T-helper 22 cell (primary cell): ENCODE results near the gene MAMDC2.

Source experiments
- DNase-seq: peaks from one replicate; pipeline ENCODE4 v3.0.0-alpha.2; 2020; ENCODE audit warnings: low read depth

The MAMDC2 gene

DNA sequence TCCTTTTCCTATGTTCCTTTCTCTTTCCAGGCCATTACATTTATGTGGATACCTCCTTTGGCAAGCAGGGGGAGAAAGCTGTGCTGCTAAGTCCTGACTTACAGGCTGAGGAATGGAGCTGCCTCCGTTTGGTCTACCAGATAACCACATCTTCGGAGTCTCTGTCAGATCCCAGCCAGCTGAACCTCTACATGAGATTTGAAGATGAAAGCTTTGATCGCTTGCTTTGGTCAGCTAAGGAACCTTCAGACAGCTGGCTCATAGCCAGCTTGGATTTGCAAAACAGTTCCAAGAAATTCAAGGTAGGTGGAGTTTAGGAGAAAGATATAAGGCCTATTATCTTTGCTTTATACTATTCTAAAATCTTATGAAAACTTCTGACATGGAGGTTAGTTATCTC, 64.5 kb downstream of the MAMDC2 start:
- no peak for DNase-seq

DNA sequence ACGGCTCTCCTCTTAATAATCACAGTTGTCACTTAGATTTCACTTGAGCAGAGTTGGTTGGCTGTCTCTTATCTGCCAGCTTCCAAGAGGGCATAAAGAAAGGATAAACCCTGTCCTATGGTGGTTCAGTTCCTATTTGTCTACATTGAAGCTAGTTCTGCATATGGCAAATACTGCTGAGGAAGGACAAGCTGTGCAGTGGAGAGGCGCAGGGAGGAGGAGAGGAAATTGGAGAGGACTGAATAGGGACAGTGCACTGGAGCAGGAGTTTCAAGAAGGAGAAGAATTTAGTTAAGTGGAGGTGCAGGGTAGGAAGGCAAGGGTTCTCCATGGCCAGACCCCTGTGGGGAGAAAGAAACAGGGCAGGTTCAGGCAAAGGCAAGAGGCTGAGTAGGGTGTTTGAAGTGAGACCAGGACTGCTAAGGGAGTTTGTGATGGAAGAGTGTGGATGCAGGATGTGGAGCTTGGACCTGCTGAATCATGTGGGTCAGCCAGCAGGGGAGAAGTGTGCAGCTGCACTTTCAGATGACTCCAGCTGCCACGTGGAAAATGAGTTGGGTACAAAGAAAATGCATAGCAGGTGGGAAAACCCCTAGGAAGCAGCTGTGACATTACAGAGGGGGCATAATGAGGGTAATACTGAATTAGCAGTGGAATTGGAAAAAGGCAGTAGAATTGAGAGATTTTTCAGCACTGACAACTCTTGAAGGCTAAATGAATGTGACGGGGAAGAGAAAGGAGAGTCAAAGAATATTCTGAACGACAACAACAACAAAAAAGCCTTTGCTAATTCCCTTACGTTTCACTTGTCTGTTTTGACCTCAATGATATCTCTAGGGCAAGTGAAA, 66.8 kb downstream of the MAMDC2 start:
- no peak for DNase-seq

DNA sequence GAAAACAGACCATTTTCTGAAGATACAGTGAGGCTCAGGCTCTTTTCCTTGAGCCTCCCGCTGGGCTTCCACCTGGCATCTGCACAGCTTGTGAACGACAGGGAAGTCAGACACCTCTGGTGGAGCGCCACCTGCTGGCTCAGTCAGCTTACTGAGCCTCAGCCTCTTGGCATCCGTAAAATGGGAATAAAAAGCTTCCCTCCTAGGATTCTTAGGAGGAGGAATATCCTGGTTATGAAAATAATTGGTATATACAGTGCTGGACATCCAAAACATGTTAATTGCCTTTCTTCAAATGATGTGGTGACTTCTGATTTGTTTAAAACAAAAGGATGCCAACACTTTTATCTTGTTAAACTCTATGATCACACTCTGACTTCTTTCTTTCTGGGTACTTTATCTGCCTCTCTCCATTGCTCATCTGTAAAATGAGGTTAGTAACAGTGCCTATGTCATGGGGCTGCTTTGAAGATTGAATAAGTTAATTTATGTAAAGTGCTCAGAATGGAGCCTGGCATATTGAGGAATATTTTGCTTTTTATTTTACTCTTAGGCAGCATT, 67.5 kb downstream of the MAMDC2 start:
- DNase-seq = no peak

DNA sequence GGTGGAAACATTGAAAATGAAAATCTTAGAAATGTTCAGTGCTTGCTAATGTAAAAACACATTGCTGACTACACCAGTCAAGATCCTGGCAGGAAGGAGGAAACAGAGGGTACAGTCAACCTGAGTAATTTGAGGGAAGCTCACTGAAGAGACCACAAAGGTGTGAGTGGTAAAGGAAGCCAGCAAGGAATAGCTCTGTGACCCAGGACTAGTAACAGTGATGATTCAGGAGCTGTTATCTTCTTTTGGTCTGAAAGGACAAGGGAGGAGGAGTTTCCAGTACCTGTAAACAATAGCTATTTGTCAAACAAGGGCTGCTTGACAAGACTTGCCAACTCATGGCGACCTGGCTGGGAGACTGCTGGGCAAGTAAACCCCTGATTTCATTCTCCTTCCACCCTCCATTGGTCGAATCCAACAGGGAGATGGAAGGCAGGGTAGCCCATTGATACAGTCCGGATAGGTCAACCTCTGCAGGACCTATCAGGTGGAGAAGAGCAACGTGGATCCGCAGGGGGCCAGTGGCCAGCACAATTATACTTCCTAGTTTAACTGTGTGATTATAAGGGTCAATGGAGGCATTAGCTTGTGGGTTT, 68.1 kb downstream of the MAMDC2 start:
- DNase-seq = no peak

DNA sequence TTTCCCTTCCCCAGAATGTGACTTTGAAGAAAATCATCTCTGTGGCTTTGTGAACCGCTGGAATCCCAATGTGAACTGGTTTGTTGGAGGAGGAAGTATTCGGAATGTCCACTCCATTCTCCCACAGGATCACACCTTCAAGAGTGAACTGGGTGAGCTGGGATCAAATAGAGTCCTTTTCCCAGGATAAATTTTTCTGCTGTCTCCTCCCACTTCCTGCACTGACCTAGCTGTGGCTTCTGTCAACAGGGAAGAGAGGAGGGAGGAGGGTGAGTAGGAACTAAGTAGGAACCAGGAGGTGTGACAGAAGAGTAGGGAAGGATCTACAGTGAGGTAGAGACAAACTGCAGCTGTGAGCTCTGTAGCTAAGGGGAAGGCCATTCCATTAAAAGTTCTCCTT, 69.3 kb downstream of the MAMDC2 start:
- DNase-seq = no peak

DNA sequence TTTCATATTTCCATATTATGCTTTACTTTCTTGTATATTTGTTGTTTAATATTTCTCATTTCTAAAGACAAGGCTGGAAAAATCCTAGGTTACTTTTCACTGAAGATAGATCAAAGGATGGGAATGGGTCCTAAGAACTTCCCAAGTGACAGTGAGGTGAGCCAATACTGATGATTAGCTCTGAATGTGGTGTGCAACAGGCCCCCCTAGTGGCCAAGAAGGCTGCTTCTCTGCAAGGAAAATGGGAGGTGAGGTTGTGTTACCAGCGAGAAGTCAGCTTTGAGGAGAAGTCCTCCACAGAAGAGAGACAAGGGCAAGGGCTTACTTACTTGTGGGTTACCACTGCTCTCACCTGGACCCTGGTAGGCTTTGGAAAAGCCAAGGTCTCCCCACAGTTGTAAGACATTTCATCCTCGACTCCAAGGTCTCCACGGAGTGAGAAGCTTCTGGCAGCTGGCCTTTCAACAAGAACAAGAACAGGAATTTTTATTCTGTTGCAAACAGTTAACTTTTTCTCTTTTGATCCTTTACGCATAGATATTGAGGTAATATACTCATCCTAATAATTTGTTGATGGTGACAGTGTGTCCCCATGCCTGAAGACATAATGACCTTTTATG, 69.9 kb downstream of the MAMDC2 start:
- DNase-seq = no peak

DNA sequence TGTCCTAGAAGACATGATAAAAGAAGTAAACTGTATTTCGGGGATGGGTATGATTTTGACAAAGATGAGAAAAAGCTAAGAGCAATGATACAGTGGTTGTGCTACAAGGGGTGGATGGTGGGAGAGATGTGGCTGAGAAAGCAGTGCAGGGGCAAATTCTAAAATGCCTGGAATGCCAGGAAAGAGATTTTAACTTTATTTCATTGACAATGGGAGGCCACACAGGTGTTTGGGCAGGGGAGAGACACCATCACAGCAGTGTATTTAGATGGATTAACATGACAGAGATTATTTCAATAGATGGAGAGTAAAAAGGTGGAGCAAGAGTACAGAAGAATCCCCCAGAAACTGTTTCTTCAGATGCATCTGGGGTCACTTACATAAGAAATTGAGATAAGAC, 71.2 kb downstream of the MAMDC2 start:
- no peak for DNase-seq

DNA sequence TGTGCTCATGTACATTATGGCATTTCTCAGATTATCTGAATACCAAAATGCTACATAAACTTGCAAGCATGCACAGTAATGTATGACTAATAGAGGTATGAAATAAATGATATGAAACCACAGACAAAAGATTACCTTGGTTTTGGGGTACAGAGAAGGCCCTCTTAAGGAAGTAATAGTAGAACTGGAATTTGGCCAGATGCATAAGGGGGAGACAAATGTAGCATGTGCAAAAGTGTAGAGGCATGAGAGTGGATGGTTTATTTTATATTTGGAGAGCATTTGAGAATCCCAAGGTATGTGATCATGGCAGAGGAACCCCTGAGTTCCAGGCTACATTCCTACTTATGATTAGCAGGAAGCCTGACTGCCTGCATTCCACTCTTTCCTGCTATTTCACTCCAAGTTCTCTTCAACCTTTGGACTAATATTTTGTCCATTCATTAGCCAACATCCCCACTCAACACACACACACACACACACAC, 74.2 kb downstream of the MAMDC2 start:
- DNase-seq = no peak

DNA sequence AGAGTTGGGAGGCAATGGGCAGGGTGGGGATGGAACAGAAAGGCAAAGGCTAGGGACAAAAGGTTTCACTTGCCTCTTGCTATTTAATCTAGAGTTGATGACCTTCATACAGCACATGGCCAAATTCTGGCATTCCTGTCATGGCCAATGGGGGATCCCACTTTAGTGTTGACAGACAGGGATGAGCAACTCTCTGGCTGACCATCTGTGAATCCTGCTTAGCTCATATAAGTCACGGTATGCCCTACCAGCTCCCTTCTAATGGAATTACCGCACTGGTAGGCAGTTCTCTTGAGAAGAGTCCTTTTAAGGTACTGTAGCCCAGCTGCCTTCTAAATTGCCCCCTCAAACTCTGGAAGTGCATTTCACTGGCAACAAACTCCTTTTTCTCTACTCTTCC, 76.1 kb downstream of the MAMDC2 start:
- no peak for DNase-seq

DNA sequence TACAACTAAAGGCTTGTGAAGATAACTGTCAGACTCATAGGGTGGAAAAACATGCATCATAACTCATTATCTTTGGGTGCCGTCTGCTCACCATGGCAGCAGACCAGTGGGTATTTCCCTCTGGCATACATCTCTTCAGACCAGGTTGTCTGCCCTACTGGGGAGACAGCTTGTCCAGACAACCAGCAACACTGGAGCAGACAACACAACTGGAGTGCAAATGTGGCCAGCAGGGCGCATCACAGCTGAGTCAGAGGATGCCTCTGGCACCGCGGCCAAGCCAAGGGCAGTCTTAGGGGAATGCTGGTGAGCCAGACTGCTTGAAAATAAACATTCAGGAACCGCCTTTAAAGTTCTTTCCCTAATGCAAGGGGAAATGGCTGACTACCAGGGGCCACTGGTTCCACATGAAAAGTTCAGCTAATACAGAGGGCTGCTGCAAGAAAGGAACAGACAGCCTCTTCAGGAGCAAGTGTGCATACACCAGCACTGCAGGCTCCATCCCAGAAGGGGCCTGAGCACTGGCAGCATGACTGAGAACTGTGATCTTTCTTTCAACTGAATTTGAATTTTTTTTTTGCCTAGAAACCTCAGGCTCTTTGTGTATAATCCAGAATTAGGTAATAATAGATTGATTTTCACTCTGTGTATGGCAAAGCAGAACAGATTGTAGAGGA, 77.3 kb downstream of the MAMDC2 start:
- no peak for DNase-seq

DNA sequence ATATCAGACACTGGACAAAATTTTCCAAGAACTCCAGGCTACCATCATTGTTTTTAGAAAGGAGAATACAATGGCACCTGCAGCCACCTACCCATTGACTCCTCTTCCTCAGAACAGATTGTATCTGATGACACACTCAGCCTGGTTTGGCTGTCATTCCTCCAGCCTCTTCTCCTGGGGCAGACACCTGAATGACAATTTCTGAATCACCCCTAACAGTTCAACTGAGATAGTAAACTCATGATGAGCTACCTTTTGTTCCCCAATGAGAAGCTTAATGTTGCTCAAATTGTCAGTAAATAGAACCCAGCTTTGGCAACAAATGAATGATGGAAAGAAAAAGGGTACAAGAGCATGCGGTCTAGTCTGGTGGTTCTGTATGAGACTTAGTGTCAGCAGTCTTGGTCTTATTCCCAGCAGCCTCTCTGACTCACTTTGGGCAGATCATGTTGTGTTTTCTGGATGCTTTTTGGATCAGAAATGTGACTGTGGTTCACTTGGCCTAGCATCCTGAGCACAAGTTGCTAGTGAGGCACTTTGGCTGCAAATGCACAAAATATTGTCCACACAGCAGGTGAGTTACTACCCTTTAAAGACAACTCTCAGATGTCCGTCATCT, 78.3 kb downstream of the MAMDC2 start:
- no peak for DNase-seq

DNA sequence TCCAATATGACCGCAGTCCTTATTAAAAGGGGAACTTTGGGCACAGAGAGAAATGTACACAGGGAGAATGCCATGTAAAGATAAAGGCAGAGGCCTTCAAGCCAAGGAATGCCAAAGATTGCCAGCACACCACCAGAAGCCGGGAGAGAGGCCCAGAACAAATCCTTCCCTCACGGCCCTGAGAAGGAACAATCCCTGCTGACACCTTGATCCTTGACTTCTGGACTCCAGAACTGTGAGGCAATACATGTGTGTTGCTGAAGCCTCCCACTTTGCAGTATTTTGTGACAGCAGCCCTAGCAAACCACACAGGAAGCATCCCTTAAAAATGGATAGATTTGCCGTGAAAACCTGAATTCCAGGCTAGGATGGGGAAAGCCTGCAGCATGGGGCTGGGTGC, 80.0 kb downstream of the MAMDC2 start:
- DNase-seq = no peak

DNA sequence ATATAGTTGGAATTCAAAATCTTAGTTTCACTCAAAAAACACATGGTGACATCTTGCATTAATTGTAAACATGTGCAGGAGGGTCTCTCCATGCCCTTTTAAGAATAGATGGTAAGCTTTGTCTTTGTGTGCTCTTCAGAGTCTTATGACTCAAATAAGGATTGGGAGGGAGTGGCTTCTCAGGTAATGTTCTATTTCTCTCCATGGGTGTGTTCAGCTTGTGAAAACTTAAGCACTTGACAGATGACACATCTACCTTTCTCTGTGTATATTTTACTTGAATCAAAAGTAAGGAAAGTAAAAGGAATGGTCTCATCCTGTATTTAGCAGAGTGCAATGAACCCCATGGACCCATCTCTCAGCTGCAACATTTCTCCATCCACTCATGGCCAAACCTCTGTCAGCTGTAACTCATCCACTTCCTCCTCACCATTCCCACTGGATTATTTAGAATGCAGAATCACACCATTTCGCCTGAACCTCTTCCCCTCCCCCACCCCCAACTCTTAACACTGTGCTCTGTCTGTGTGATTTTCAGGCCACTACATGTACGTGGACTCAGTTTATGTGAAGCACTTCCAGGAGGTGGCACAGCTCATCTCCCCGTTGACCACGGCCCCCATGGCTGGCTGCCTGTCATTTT, 82.1 kb downstream of the MAMDC2 start:
- no peak for DNase-seq

DNA sequence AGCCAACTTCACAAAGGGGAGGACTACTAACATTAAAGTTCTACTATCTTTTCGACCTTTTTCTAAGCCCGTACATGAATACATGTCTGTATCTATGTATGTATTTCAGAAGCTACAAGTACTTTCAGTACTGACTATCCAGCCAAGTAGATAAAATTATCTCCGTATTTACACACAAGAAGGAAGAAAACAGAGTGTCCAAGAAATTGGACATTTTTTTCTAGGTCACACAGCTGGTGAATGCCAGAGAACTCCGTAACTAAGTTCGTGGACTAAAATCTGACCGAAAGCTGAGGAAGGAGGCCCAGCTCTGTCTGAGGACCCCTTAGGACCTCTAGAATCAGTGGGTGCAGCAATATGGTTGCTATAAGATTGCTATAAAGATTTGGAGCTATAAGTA, 83.4 kb downstream of the MAMDC2 start:
- DNase-seq = no peak

DNA sequence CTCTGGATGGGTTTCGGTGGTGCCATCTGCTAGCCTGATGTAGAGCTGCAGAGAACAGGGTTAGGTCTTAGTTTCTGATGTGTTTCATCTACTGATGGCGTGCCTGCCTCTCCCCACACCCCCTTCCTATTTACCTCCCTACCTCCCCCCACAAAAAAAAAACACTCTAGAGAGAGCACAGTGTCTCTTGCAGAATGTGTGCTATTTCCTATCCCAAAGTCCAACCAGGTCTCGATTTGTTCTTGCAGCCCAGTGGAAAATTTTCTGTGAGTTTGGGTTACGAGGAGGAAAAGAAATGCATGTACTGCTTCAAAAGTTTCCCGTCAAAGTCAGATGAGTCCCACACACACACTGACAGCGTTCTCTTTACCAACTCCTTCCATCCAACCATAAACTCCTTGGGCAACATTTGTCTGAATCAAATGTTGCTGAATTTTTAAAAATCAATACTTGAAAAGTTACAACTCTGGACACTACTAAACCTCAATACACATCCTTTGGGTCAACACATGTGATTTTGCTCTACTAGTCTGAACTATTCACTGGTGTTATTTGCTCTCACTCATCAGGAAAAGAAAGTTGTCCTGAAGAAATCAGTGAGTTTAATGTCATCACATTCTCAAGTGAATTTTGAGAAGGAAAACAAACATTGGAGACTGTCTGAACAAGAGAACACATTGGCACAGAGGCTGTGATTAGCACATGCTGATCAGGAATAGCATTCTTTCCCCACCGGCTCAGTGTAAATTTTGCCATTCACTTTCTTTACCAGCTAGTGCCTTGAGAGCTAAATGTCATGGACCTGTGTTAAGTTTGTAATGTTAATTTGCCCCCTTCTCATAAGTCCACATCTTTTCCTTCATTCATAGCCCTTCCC, 84.1 kb downstream of the MAMDC2 start:
- no peak for DNase-seq

DNA sequence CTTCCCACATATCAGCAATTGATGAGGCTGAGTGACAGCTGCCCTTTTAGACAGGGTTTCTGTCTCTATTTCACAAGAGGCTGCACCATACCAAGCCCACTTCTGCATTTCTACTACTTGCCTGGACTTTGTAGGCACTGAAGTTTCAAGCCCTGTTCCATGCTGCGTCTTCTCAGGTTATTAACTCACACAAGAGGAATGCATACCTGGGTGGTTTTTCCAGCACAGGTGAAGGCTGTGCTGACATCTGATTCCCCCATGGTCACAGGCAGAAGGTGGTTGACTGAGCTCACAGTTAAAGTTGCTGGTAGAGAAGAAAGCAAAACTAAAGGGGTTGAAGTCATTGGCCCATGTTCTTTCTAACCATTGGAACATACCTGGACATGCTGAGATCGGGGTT, 86.6 kb downstream of the MAMDC2 start:
- DNase-seq = no peak

DNA sequence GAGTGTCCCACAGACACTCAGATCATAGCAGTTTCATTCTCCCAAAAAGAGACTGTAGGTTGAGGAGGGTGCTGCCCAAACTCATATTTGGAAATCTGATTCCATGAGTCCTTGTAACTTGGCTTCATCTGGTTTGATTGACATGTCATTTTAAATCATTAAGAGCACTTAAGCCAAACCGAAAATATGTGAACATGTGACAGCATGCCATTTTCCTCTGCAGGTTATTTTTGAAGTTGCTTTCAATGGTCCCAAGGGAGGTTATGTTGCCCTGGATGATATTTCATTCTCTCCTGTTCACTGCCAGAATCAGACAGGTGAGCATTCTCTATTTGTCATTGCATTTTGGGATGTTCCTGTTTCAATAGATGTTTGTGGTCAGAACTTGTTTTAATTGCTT, 87.6 kb downstream of the MAMDC2 start:
- no peak for DNase-seq

DNA sequence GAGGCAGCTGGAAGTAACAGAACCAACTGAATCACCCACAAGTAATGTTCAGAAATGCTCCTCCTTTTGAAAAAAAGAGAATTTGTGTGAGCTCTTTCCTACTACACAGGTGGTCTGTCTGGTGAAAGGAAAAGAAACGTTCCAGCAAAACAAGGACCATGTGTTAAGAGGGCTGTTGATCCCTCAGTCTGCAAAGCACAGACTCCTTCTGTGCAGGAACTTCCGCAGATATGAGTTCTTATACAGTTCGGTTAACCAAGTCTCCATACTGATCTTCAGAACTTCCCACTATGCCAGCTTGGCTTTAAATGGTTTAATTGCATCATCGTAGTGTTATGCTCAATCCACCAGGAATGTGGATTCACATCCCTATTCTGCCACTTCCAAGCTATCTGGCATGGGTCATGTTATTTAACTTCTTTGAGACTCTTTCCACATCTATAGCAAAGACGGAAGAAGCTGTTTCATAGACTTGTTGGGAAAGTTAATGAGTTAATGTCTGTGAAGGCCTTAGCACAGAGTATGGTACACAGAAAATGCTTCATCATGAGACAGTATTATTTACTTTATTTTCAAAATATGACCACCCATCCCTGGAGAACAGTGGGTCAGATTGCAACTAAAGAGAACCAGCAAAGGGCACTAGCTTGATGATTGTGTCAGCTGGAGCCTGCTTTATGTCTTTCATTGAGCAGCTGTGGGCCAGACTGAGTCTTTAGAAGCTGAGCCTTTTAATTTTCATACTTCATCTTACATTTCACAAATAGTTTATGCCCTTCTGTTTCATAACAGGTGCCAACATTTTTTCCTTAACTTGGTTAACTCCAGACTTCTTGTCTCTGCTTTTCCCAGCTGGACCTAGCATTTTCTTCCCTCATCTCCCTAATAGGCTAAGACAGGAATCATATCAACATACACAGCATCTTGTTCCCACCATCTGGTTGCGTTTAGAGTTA, 89.9 kb downstream of the MAMDC2 start:
- no peak for DNase-seq

DNA sequence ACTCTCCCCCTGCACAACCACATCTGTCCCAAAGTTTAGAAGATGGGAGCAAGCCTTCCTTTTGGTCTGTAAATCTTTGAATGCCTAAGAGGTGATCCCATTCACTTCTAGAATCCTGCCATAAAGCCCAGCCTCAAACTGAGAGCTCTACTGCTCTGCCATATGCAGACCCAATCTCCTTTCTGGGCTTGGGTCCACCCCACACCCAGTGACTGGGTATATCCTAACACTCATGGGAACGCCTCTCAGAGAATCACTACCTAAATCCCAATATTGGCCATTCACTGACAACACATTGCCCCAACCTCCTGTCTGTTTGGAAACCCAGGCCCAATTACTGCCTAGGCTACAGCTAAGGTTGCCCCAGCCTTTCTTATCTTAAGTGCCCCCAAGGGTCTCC, 90.7 kb downstream of the MAMDC2 start:
- no peak for DNase-seq
